ENCODE data around the gene SELENOK.

GRCh38 chr3:53858096-53858741 lies 33.4 kb downstream of the SELENOK start:
- TF ChIP-seq POLR2AphosphoS5 (IDR thresholded peaks at IDR 0.05; ENCODE audit: borderline replicate concordance, low read depth, low read length) (no peak), EZH2 (IDR thresholded peaks at IDR 0.05) (no peak), FOXP2 (optimal IDR thresholded peaks at IDR 0.05; ENCODE audit: control extremely low read depth, extremely low read length, insufficient read depth) (no peak)

All from SK-N-MC (cell line).